HT1080 (cell line): ENCODE data around the gene THSD4. TPM values are rescaled to one million over a fixed set of nuclear protein-coding genes. Genes with fewer than 3 reads are reported as not detected.
A peak's percentile ranks its signal among the peaks of the same experiment; 100 is the strongest.

Source experiments
- DNase-seq: peaks from one replicate; pipeline ENCODE4 v3.0.0-alpha.2; 2015; ENCODE audit warnings: low read depth
- total RNA-seq: library from RNA; depleted of rRNA; stranded (reverse); fragments of >200 nt; shearing (Covaris generic); gene quantifications from 2 replicates; pipeline ENCODE4 v1.2.3, GENCODE V29; 2014

The THSD4 gene
- total RNA-seq, 1 experiment from 2014 or later = 11.8 TPM

DNA sequence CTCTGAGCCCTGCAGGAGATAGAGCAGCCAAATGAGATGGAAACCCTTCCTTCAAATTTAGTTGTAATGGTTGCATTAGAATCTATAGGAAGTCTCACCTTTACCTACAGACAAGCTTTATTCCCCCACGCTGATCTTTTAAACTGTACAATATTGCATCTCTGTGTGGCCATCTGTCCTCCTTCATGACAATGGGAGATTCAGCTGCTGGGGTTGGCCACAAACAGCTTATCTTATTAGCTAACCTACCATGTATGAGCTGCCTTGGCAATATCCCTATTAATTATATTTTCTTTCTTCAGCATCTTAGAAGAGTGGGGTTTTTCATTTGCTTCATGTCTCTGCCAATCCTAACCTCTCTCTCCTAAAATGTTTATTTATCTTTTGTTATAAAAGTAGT, 456.4 kb downstream of the THSD4 start:
- DNase-seq = no peak

DNA sequence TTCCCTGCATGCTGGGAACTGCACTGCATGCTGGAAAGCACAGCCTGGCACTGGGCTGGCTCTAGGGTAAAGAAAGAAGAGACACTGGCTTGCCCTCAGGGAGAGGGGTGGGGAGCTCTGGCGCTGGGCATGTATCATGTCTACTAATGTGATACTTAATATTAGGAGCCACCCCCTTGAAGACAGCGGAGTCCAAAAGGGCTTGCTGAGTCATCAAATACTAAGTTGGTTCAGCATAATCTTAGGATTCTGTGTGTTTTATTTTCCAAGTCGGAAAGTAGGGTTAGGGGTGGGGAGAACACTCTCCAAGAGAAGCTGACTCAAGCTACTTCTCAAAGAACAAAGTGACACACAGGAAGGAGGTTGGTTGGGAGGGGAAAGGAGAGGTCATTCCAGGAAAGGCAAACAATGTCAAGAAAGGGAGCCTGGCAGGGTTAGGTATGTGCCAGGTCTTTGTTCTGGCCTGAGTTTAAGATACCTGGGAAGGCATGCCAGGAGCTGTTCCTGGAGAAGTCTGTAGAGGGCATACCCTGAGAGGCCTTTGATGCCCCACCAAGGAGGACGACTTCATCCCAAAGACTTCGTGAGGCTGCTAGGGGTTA, 457.3 kb downstream of the THSD4 start:
- DNase-seq = peak; percentile 75

- DNase-seq = no peak
Observed at GRCh38 chr15:71573599-71573998, 458.3 kb downstream of the THSD4 start.

DNA sequence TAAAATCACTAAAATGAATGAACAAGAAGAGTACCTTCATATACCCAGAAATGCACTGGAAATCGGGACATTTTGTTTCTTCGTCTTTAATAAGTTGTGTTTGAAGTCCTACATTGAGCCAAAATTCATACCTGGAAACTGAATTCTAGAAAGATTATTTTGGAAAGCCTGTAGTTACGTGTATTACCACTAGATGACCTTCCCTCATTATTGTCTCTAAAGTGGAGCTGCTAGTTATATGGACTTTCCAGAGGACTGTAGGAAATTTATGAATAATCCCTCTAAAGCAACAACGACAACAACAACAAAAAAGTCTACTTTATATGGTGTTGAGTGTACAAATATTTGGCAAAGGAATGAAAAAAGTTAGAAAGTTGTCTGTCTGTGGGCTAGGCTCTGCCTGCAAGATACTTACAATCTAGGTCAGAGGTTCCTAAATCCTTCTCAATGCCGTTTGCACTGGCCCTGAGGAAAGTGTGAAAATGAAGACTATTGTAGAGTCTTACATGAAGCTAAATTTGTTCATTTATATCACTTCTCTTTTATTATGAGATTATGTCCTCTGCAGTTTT, 460.3 kb downstream of the THSD4 start:
- DNase-seq = no peak

DNA sequence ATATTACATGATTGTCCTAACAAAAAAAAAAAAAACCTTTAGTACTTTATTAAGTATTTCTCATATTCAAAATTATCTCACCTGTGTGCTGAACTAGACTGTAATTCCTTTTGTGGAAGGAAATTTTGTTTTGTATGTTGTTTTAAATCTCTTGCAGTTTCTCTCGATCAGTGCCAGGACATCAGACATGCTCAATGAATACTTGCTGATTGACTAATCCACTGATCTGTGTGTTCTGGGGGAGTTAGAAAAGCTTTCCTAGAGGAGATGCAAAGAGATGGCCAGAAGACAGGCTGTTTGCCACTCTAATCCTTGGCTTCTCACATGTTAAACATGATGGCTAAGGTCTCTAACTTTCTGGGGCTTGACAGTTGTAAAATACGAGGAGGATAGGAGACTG, 461.8 kb downstream of the THSD4 start:
- DNase-seq = no peak

- no peak for DNase-seq
Observed at GRCh38 chr15:71581398-71581930, 466.2 kb downstream of the THSD4 start.

- DNase-seq = no peak
Observed at GRCh38 chr15:71585159-71585558, 469.9 kb downstream of the THSD4 start.

GRCh38 chr15:71586463-71586862, 471.2 kb downstream of the THSD4 start:
- DNase-seq = no peak

DNA sequence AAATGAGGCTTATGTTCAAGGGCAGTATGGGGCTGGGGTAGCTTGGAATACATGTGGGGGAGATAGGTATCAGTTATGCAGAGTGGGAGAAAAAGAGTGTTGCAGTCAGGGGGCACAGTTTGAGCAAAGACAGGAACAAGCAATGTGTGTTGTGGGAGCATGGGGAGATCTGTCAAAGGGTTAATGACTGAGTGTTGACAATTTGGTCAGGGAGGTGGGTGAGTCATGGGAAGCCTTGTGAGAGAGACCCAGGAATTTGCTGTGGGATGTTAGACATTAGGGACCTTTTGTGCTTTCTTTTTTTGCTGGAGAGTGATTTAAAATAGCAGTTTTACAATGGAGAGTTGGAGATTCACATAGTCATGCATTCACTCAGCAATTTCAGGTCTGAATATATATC, 473.5 kb downstream of the THSD4 start:
- DNase-seq = peak; percentile 89

GRCh38 chr15:71591057-71591456, 475.8 kb downstream of the THSD4 start:
- no peak for DNase-seq

DNA sequence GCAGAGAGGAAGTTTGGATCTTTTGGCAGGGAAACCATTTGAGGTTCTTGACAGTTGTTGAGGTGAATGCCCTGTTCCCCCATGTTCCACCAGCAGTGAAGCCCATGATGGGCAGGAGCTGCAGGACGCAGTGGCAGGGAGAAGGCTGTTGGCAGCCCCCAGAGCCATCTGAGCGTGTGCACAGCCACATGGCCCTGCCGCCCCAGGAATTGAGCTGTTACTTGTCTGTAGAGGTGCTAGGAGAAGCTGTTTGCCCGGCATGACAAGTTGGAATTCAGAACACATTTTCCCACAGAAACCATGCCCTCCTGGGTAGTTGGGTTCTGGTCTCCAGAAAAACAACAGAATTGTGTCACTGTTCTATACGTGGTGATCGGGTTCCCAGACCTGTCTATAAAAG, 476.9 kb downstream of the THSD4 start:
- DNase-seq = no peak

- peak; percentile 27 for DNase-seq
Observed at GRCh38 chr15:71595846-71596553, 480.7 kb downstream of the THSD4 start.

DNA sequence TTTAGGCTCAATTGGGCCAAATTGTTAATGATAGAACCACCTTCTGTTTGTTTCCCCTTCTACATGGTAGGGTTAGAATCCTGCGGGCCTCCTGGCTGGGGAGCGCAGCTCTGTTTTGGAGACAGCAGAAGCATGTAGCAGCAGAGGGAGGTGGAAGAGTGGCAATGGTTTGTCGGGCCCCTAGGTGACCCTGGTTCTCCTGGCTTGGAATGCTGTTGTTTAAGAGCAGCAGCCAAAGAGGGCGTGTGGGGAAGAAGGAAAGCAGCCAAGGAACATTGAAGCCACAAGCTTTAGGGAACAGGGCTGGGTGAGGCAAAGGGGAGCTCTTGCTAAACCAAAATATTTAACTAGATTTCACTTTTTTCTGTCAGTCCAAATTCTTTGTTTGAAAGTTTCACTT, 481.4 kb downstream of the THSD4 start:
- no peak for DNase-seq

GRCh38 chr15:71597126-71597525, 481.9 kb downstream of the THSD4 start:
- no peak for DNase-seq

- no peak for DNase-seq
Observed at GRCh38 chr15:71597637-71598036, 482.4 kb downstream of the THSD4 start.

GRCh38 chr15:71598741-71599140, 483.5 kb downstream of the THSD4 start:
- no peak for DNase-seq

DNA sequence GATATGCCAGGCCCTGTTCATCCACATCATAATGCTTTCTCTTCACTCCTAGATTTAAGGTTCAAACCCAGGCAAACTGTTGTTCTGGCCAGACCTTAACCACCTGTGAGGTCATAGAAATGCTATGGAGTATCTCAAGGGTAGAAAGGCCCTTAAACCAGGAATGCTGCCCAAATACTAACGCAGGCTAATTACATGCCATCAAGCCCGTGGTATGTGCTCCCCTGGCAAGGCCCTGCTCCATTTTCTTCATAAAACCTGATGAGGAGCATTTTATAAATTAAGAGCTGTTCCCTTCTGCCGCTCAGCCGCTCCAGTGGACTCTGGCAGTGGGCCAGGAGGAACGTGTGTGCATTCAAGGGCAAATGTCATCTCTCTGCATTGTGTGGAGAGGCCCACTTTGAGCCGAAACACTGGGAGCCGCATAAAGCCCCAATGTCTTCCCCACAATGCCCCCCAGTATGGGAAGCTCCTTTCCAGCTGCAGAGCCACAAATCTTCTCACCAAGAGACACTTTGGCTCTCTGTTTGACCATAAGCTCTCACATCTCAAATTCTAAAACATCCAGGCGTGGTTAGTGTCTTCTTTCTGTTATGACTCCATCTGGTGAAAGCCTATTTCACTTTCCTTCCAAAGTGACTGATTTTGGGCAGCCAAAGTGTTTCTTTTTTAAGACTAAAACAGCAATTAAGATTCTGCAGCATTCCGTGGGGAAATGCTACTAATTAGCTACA, 484.3 kb downstream of the THSD4 start:
- DNase-seq = no peak

GRCh38 chr15:71600237-71600636, 485.0 kb downstream of the THSD4 start:
- no peak for DNase-seq

DNA sequence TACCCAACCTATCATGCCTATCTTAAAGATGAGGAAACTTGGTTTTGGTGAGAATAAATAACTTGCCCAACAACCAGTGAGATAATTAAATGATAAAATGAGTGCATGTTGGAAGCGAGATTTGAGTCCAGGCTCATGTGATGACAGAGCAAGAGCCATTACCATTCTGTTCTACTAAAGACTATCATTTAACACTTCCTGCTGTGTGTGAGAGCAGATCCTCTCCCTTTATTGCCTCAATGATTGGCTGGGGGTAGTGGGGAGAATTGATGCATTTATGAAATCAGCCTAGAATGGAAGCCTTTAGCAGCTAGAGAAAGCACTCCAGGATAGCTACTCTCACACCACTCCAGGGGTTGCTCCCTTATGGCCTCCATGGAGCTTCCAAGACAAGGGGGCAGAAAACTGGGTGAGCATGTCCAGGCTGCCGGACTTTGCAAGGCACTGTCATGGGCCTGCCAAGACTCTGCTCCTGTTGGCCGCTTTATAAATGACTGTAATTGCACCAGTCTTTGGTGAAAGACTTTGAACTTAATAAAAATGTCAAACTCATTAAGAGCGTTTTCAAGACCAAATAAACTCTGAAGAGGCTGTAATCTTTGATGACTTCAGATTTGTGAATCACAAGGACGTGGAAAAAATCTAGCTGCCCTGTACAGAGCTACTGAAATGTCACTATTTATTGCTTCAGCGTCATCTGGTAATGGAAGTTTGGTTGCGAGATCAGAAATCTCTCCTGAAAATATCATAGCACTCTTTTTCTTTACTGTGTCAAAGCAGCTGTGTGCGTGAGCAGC, 486.0 kb downstream of the THSD4 start:
- DNase-seq = no peak

- no peak for DNase-seq
Observed at GRCh38 chr15:71603379-71603778, 488.1 kb downstream of the THSD4 start.

DNA sequence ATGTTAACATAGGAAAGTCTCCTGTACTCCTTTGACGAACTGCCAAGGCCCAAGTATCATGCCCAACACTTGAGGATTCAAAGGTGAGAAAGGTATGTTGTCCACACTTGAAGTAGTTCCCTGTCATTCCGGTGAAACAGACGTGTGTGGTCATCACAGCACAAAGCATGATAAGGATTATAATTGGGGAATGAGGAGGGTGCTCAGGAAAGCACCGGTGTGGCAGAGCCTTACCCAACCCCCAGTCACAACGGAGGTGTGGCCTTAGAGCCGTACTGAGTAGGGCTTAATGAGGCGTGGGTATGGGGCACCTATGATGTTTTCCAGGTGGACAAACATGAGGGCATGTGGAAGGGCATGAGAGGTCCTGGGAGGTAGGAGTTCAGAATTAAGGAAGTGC, 492.1 kb downstream of the THSD4 start:
- no peak for DNase-seq
